ENCODE data around the gene MYADM.

The MYADM gene

DNA sequence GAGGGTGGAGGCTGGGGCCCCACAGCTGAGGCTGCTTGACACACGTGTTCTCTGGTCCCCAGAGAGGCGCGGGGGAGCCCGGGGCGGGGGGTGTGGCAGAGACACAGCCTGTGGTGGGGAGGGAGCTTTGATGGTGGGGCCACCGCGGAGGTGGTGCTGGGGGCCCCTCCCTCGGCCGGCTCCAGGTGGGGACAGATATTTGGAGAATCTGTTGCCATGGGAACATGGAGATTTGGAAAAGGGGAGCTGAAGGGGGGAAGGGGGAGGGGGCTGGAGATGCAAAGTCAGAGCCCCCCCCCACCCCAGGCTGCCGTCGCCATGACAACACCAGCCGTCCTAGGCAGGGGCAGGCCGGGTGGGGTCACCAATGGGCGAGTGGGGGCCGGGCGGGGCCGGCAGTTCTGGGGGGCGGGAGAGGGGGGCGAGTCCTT lies 15.6 kb downstream of the MYADM start:
- in situ Hi-C loops (cut with MboI; ENCODE audit: low sequenced_read_pairs), result no loop called here

DNA sequence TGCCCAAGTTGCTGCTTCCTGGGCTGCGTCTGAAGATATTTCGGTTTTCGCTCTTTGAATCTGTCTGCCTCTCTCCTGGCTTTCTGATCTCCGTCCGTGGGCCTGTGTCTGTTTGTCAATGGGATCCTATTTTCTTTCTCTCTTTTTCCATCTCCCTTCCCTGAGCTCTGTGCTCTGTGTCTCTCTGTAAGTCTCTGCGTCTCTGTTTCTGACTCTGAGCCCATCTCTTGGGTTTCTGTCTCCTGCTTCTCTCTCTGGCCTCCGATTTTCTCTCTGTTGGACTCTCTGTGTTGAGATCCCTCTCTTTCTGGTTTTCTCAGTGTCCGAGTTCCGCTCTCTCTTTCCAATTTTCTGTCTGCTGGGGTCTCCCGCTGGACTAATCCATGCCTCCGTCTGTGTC lies 16.1 kb downstream of the MYADM start:
- in situ Hi-C loops (cut with MboI; ENCODE audit: low sequenced_read_pairs), result no loop called here

DNA sequence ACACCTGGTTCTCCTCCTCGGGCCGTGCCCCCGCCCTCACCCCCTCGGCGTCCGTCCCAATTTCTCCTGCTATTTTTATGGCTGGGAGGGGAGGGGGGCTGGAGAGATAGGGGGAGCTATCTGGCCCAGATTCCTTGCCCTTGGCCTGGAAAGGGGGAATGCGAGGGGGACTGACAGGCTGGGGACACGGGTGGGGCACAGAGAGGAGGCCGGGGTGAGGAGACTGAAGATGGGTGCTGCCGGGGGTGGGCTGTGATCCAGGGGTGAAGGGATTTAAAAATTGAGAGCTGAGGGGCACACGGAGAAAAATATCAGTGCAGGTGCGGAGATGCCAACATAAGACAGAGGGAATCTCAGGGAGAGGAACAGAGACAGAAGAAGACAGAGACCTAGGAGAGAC lies 16.6 kb downstream of the MYADM start:
- in situ Hi-C loops (cut with MboI; ENCODE audit: low sequenced_read_pairs), result no loop called here

DNA sequence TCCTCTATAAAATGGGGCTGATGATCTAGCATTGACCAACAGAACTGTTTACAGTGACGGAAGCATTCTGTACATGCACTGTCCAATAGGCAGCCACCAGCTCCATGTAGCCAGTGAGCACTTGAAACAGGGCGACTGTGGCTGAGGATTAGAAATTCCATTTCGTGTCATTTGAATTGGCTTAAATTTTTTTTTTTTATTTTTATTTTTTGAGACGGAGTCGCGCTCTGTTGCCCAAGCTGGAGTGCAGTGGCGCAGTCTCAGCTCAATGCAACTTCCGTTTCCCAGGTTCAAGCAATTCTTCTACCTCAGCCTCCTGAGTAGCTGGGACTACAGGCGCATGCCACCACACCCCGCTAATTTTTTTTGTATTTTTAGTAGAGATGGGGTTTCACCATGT lies 17.4 kb downstream of the MYADM start:
- in situ Hi-C loops (cut with MboI; ENCODE audit: low sequenced_read_pairs), result no loop called here

DNA sequence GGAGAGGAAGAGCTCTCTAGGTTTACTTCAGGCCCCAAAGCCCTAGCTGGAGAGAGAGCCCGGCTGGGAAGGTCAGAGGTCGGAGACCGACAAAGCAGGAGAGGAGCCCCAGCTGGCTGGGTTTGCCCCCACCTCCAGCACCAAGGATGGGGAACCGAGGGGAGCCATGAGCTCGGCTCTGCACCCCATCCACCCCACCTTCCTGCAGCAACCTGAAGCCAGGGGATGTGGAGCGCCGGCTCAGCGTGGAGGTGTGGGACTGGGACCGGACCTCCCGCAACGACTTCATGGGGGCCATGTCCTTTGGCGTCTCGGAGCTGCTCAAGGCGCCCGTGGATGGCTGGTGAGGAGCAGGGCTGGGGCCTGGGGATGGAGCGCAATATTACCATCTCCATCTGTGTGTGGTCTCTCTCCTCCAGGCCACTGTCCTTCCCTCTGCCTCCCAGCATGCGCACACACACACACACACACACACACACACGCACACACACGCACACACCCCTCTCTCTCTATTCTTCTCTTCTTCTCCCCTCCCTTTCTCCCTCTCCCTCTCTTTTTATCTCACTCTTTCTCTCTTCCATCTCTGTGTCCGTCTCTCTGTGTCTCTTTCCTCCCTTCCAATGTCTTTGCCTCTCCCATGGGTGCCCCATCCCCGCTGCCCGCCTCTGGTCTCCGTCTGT lies 24.8 kb downstream of the MYADM start:
- in situ Hi-C loops (cut with MboI; ENCODE audit: low sequenced_read_pairs), result no loop called here

DNA sequence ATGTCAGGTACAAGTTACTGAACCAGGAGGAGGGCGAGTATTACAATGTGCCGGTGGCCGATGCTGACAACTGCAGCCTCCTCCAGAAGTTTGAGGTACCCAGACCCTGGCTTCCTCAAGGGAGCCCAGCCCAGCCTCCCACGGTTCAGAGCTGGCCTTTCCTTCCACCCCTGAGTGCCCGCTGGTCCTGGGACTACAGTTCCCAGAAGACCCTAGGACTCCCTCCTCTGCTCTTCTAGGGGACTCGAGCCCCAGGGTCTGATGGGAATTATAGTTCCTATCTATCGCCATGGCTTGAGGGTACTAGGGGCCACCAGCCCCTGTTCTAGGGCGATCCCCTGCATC lies 25.3 kb downstream of the MYADM start:
- in situ Hi-C loops (cut with MboI; ENCODE audit: low sequenced_read_pairs), result no loop called here

DNA sequence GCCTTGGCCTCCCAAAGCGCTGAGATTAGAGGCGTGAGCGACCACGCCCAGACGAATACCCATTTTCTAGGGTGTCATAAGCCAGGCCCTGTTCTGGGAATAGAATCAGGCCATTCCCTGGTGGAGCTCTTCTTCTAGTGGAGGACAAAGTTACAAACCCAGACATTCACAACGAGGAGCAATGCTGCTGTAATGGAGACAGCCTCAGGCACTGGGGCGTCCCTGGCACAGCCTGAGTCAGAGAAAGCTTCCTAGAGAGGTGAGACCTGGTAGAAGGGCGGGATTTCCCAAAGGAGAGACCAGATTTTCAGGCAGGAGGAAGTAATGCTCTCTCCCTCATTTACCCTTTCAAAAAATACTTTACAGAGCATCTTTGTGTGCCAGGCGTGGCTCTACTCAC lies 27.0 kb downstream of the MYADM start:
- in situ Hi-C loops (cut with MboI; ENCODE audit: low sequenced_read_pairs), result no loop called here

DNA sequence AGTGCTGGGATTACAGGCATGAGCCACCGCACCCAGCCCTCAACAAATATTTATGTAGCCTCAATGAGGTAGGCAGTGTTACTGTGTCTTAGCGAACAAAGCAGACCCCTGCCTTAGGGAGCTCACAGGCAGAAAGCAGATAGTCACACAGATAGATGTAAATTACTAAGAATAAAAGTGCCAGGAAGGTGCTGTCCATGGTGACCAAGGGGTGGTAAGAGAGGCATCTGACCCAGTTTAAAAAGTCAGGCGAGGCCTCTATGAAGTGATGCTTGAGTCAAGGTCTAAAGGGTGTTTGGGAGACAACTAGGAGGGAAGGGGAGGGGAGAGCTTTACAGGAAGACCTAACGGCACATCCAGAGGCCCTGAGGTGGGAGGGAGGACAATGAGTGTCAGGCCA lies 29.0 kb downstream of the MYADM start:
- in situ Hi-C loops (cut with MboI; ENCODE audit: low sequenced_read_pairs), result no loop called here

DNA sequence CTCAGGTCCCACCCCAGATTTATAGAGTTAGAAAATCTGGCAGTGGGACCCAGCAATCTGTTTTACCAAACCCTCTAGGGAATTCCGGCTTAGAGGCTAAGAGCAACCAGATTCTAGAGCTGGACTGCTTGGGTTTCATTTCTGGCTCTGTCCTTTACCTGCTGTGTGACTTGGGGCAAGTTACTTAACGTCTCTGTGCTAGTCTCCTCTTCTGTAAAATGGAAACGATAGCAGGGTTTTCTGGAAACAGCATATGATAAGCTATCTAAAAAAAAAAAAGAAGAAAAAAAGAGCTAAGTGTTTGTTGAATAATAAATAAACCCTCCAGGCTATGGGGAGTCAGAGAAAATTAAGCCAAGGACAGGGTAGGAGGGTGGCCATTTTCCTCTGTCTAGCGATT lies 29.8 kb downstream of the MYADM start:
- in situ Hi-C loops (cut with MboI; ENCODE audit: low sequenced_read_pairs), result no loop called here

DNA sequence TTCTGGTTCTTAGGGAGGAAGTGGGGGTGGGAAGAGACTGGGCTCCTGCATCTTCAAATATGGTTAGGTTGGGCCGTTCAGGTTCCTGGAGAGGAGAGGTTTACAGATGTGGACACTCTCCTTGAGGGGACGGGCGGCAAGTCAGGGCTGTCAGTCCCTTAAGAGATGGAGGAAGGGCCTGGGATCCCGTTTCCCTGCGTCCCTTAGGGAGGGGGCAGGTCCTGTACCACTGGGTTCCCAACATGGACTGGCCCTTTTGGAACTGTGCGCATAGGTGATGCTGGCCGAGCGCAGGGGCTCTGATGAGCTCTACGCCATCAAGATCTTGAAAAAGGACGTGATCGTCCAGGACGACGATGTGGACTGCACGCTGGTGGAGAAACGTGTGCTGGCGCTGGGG lies 30.5 kb downstream of the MYADM start:
- in situ Hi-C loops (cut with MboI; ENCODE audit: low sequenced_read_pairs), result no loop called here

DNA sequence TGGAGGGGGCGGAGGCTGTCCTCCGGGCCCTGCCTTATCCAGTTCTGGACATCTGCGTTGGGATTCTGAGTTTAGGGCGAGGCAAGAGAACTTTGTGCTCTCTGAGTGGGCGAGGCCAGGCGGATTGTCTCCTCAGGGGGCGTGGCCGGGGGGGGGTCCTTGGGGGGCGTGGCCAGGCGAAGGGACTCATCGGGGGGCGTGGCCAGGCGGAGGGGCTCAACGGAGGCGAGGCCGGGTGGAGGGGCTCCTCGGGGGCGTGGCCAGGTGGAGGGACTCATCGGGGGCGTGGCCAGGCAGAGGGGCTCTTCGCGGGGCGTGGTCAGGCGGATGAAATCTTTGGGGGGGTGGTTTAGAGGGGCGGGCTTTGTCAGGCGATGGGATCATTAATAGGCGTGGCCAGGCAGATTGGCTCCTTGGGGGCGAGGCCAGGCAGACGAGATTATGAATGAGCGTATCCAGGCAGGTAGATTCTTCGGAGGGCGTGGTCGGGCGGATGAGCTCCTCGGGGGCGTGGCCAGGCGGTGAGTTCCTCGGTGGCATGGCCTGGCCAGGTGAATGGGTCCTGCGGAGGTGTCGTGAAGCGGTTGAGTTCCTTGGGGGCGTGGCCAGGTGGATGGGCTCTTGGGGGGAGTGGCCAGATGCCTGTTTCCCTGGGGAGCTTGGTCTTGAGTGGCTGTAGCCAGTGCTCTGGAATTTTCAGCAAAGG lies 31.1 kb downstream of the MYADM start:
- in situ Hi-C loops (cut with MboI; ENCODE audit: low sequenced_read_pairs), result no loop called here

DNA sequence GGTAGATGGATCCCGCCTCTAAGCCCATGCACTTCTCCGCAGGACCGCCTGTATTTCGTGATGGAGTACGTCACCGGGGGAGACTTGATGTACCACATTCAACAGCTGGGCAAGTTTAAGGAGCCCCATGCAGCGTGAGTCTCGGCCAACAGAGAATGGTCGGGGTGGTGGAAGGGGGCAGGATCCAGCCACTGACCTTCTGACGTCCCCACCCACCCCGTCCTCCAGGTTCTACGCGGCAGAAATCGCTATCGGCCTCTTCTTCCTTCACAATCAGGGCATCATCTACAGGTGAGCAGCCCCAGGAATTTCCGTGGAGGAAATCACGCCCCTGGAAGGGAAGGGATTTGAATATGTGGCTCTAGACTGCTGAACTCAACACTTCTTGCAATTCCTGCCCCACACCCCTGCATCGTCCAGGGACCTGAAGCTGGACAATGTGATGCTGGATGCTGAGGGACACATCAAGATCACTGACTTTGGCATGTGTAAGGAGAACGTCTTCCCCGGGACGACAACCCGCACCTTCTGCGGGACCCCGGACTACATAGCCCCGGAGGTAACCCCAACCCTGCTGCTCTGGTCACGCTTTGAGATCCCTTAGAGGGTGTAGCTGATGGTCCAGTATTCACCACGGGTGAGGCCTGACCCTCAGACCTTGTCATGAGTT lies 32.6 kb downstream of the MYADM start:
- in situ Hi-C loops (cut with MboI; ENCODE audit: low sequenced_read_pairs), result no loop called here

DNA sequence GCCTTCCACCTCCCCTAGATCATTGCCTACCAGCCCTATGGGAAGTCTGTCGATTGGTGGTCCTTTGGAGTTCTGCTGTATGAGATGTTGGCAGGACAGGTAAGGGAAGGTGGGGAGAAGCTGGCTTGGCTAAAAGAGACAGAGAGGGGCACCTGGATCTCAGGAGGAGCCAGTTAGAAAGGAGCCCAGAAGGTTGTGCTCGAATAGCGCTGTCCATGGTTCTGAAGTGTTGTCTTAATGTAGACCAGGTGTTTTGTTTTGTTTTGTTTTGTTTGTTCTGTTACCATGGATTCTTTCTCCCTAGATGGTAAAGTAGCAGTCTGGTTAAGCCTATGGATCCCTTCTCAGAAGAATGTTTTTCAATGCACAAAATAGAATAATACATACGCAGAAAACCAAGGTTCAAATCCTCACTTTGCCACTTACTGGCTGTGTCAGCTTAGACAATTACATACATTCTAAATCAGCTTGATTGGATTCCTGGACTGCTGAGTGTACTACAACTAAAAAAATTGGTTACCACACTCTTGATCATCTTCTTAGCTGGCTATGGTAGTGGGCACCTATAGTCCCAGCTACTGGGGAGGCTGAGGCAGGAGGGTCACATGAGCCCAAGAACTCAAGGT lies 35.5 kb downstream of the MYADM start:
- in situ Hi-C loops (cut with MboI; ENCODE audit: low sequenced_read_pairs), result no loop called here

DNA sequence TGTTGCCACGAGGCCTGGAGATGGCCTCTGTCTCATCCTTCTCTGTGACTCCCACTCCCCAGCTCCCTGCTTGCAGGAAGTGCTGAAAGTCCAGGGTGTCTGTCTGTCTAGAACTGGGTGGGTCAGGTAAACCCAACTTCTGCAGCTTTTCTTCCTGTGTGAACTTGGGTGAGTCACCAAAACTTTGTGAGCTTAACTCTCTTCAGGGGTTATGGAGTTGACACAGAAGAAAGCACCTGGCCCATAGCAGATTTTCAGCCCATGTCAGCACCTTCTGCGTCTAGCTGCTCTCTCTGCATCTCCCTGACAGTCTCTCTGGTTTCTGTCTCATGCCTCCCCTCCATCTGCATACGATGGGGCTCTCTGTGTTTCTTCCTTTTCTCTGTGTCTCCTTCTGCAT lies 37.2 kb downstream of the MYADM start:
- in situ Hi-C loops (cut with MboI; ENCODE audit: low sequenced_read_pairs), result no loop called here

DNA sequence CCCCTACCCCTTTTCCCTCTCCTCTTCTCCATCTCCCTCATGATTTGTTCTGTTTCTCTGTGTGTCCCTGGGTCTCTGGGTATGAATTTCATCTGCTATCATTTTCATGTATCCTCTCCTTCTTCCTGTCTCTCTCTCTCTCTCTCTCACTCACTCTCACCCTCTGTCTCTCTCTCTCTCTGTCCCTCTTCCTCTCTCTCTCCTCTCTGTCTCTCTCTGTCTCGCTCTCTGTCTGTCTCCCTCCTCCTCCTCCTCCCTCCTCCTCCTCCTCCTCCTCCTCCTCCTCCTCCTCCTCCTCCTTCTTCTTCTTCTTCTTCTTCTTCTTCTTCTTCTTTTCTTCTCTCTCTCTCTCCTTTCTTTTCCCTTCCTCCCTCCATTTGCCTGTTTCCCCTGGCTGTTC lies 38.1 kb downstream of the MYADM start:
- in situ Hi-C loops (cut with MboI; ENCODE audit: low sequenced_read_pairs), result no loop called here

DNA sequence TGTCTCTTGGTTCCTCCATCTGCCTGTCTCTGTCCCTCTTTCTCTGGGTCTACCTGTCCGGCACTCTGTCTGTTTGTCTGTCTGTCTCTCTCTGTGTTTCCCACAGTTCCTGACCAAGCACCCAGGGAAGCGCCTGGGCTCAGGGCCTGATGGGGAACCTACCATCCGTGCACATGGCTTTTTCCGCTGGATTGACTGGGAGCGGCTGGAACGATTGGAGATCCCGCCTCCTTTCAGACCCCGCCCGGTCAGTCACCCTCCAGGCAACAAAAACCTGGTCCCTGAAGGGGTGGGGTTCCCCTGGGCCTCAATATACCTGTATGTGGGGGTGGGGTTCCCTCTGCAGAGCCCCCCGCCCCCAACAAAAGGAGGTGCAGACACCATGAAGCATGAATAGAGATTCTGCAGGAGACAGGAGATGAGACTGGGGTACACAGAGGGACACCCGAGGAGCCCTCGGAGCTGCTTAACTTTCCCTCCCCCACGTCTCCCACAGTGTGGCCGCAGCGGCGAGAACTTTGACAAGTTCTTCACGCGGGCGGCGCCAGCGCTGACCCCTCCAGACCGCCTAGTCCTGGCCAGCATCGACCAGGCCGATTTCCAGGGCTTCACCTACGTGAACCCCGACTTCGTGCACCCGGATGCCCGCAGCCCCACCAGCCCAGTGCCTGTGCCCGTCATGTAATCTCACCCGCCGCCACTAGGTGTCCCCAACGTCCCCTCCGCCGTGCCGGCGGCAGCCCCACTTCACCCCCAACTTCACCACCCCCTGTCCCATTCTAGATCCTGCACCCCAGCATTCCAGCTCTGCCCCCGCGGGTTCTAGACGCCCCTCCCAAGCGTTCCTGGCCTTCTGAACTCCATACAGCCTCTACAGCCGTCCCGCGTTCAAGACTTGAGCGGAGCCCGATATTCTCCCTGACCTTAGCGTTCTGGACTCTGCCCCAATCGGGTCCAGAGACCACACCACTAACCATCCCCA lies 38.8 kb downstream of the MYADM start:
- in situ Hi-C loops (cut with MboI; ENCODE audit: low sequenced_read_pairs), result no loop called here

DNA sequence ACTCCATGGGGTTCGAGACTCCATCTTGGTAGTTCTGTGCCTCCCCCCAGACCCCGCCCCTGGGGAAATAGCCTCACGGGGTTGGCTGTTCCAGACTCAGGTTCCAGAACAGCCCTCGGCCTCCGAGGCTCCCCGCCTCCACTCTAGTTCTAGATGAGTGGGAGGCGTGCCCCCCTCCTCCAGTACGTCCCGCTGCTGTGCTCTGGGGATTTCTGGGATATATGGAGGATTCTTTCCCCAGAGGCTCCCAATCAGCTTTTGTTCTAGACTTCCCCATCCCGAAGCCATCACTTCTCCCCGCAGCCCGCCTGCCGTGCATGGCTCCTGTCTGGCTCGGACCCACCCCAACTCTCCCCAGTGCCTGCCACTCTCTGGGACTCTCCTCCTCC lies 39.5 kb downstream of the MYADM start:
- in situ Hi-C loops (cut with MboI; ENCODE audit: low sequenced_read_pairs), result no loop called here

DNA sequence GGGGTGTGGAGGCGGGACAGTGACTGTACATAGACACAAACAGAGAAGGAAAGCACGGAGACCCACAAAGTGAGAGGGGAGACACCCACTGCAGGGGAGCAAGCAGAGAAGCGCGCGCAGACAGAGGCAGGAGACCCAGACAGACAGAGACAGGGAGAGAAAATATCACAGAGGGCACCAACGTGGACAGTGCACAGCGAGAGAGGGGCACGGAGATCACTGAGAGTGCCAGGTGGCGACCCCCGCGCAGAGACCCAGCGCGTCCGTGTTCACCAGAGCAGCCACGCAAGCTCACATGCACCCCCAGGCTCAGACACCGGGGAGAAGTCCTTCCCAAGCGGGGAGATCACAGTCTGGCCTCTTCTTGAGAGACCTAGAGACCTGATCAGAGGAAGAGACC lies 40.0 kb downstream of the MYADM start:
- in situ Hi-C loops (cut with MboI; ENCODE audit: low sequenced_read_pairs), result no loop called here

DNA sequence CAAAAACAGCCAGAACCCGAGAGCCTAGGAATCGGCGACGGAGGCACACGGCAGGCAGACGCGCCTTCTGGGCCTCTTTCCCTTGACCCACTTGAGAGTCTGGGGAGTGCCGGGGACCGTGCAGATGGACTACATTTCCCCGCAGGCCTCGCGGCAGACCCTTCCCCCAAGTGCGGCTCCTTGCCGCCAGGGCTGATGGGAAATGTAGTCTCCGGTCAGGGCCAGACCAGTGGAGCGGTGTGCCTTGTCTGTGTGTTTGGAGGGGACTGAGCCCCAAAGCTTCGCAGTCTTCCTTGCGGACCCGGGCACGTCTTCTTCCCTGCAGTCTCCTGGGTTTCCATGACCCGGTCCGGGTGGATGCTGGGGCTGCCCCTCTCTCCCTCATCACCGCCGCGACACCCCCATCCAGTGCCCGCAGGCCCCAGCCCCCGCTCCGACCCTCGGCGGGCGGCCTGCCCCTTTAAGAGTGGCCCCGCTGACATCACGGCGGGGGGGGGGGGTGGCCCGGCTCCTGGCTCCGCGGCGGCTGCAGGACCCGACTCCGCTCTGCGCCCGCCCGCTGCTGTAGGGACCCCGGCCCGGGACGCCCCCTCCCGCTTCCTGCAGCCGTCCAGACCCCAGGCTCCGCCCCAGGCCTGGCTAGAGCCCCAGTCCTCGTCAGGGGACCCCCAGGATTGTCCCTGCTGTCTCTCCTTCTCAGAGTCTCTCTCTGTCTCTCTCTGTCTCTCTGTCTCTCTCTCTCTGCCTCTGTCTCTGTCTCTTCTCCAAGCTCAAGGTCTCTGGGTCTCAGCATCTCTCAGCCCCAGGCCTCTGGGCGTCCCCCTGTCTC lies 40.6 kb downstream of the MYADM start:
- in situ Hi-C loops (cut with MboI; ENCODE audit: low sequenced_read_pairs), result no loop called here

DNA sequence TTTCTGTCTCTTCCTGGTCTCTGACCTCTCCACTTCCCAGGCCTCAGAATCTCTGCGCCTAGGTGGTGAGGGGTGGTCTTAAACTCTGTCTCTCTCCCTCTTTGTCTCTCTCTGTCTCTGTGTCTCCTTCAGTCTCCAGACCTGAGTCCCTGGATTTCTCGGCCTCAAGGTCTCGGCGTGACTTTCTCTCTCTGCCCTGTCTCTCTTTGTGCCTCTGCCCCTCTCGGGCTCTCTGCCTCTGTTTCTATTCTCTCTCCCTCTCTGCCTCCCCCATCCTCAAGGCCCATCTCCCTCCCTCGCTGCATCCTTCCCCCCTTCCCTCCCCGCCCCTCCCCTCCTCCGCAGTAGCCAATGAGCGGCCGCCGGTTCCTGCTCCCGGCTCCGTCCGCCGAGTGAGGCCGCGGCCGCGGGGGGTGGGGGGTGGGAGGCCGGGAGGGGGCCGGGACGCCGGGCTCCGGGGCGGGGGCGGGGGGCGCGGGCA lies 41.3 kb downstream of the MYADM start, which contains the start of gene CACNG7:
Gene CACNG7 (plus strand): TSS at position 344 of the 481 bp plus-strand sequence. CDS start 3,554 bp downstream, outside the sequence.
- in situ Hi-C loops (cut with MboI; ENCODE audit: low sequenced_read_pairs), result no loop called here

Data from HL-60/S4 (cell line).